GM23338 (cell line): ENCODE data around the gene TFF2. TPM values are rescaled to one million over a fixed set of nuclear protein-coding genes. Genes with fewer than 3 reads are reported as not detected.

ENCODE experiments used
- ATAC-seq: fragments of 200-7000 bp; cut with Tn5 transposase; 3 replicates; pipeline ENCODE4 v1.9.1; 2020
- DNase-seq: peaks from one replicate; pipeline ENCODE4 v3.0.0-alpha.2; 2015; ENCODE audit warnings: low spot score
- H2AFZ ChIP-seq: fragments of 200-600 bp; sonication (generic); 2 replicates; pipeline ENCODE4 v1.8.0; 2016; ENCODE audit warnings: antibody characterized with exemption, mild to moderate bottlenecking, moderate library complexity
- H3F3A ChIP-seq: fragments of 200-600 bp; sonication (generic); replicated peaks from 2 replicates; pipeline ENCODE4 v1.8.0; 2017; ENCODE audit warnings: antibody characterized with exemption, mixed run types, low read depth
- H3K27ac ChIP-seq: fragments of 200-600 bp; sonication (generic); 2 replicates; pipeline ENCODE4 v1.6.1; 2016; ENCODE audit warnings: low read depth
- H3K27me3 ChIP-seq: fragments of 200-600 bp; sonication (generic); 2 replicates; pipeline ENCODE4 v1.8.0; 2016; ENCODE audit warnings: mild to moderate bottlenecking, mixed run types, moderate library complexity; ENCODE audit not compliant: insufficient read depth
- H3K36me3 ChIP-seq: fragments of 200-600 bp; sonication (generic); 2 replicates; pipeline ENCODE4 v1.8.0; 2016; ENCODE audit warnings: mild to moderate bottlenecking; ENCODE audit not compliant: insufficient read depth
- H3K4me1 ChIP-seq: fragments of 200-600 bp; sonication (generic); 2 replicates; pipeline ENCODE4 v1.8.0; 2016; ENCODE audit warnings: mild to moderate bottlenecking, moderate library complexity; ENCODE audit not compliant: insufficient read depth
- H3K4me2 ChIP-seq: fragments of 200-600 bp; sonication (generic); 2 replicates; pipeline ENCODE4 v1.7.1; 2017; ENCODE audit warnings: mixed run types
- H3K4me3 ChIP-seq: fragments of 200-600 bp; sonication (generic); 2 replicates; pipeline ENCODE4 v1.6.1; 2016; ENCODE audit warnings: mixed run types
- H3K79me2 ChIP-seq: fragments of 200-600 bp; sonication (generic); replicated peaks from 2 replicates; pipeline ENCODE4 v1.8.0; 2017; ENCODE audit warnings: mild to moderate bottlenecking; ENCODE audit not compliant: insufficient read depth
- H3K9me2 ChIP-seq: fragments of 200-600 bp; sonication (generic); 2 replicates; pipeline ENCODE4 v1.8.0; 2017; ENCODE audit not compliant: insufficient read depth
- H4K20me1 ChIP-seq: fragments of 200-600 bp; sonication (generic); replicated peaks from 2 replicates; pipeline ENCODE4 v1.8.0; 2017; ENCODE audit warnings: mild to moderate bottlenecking; ENCODE audit not compliant: insufficient read depth
- H3K27ac Mint-ChIP-seq: 2 replicates; pipeline ENCODE4 v1.8.0; 2020; ENCODE audit warnings: inconsistent platforms, mild to moderate bottlenecking, moderate library complexity, mixed read lengths
- H3K27me3 Mint-ChIP-seq: 3 replicates; pipeline ENCODE4 v1.8.0; 2022; ENCODE audit warnings: low read depth, mild to moderate bottlenecking, moderate library complexity, mixed read lengths, inconsistent platforms; ENCODE audit not compliant: insufficient read depth, poor library complexity
- H3K36me3 Mint-ChIP-seq: 3 replicates; pipeline ENCODE4 v1.8.0; 2021; ENCODE audit warnings: low read depth, mild to moderate bottlenecking, inconsistent platforms, moderate library complexity, mixed read lengths
- H3K4me1 Mint-ChIP-seq: 3 replicates; pipeline ENCODE4 v1.8.0; 2020; ENCODE audit warnings: mild to moderate bottlenecking, inconsistent platforms, mixed read lengths
- H3K4me3 Mint-ChIP-seq: 3 replicates; pipeline ENCODE4 v1.8.0; 2021; ENCODE audit warnings: moderate library complexity, mild to moderate bottlenecking, inconsistent platforms, mixed read lengths
- H3K9me3 Mint-ChIP-seq: 3 replicates; pipeline ENCODE4 v1.8.0; 2020; ENCODE audit warnings: moderate library complexity, mild to moderate bottlenecking, inconsistent platforms, mixed read lengths
- CREB1 ChIP-seq: fragments of 250-450 bp; sonication (Bioruptor Pico); IDR thresholded peaks from 2 replicates; pipeline ENCODE4 v1.5.0; 2020; ENCODE audit warnings: low read depth, mild to moderate bottlenecking, moderate library complexity
- CTCF ChIP-seq, 2 experiments: fragments of 200-600 bp in 1 of 2; sonication (generic) in 1 of 2; conservative IDR thresholded peaks; 2 replicates each; pipeline versions ENCODE4 v1.5.1 to v1.6.1; 2016 to 2017; ENCODE audit warnings: antibody characterized with exemption in 2 of 2, low read depth in 2 of 2, mild to moderate bottlenecking in 2 of 2, moderate library complexity in 1 of 2
- ETS1 ChIP-seq: IDR thresholded peaks from 2 replicates; pipeline ENCODE4 v1.6.1; 2016; ENCODE audit warnings: antibody characterized with exemption
- EZH2 ChIP-seq: fragments of 200-600 bp; sonication (generic); IDR thresholded peaks from one replicate; pipeline ENCODE4 v1.8.0; 2017; ENCODE audit warnings: antibody characterized with exemption, mild to moderate bottlenecking, low read depth; ENCODE audit not compliant: unreplicated experiment
- EZH2phosphoT487 ChIP-seq: fragments of 200-600 bp; sonication (generic); IDR thresholded peaks from one replicate; pipeline ENCODE4 v1.8.1; 2018; ENCODE audit warnings: antibody characterized with exemption; ENCODE audit not compliant: unreplicated experiment
- JUNB ChIP-seq: IDR thresholded peaks from one replicate; pipeline ENCODE4 v1.6.1; 2016; ENCODE audit warnings: antibody characterized with exemption; ENCODE audit not compliant: unreplicated experiment
- NANOG ChIP-seq: IDR thresholded peaks from 2 replicates; pipeline ENCODE4 v1.6.1; 2016; ENCODE audit warnings: antibody characterized with exemption, borderline replicate concordance
- POLR2AphosphoS5 ChIP-seq: IDR thresholded peaks from 2 replicates; pipeline ENCODE4 v1.6.1; 2016; ENCODE audit warnings: antibody characterized with exemption, low read depth
- REST ChIP-seq: IDR thresholded peaks from one replicate; pipeline ENCODE4 v1.6.1; 2018; ENCODE audit warnings: antibody characterized with exemption; ENCODE audit not compliant: unreplicated experiment
- ZNF114 ChIP-seq: fragments of 250-450 bp; sonication (Bioruptor Pico); IDR thresholded peaks from 2 replicates; pipeline ENCODE4 v1.5.0; 2020; ENCODE audit warnings: mild to moderate bottlenecking, moderate library complexity
- ZNF331 ChIP-seq: fragments of 250-450 bp; sonication (Bioruptor Pico); IDR thresholded peaks from 2 replicates; pipeline ENCODE4 v1.5.0; 2020; ENCODE audit warnings: low read depth, mild to moderate bottlenecking, moderate library complexity
- ZNF462 ChIP-seq: fragments of 250-450 bp; sonication (Bioruptor Pico); IDR thresholded peaks from 2 replicates; pipeline ENCODE4 v1.5.0; 2020; ENCODE audit warnings: mild to moderate bottlenecking, moderate library complexity
- polyA plus RNA-seq: library from polyadenylated mRNA; unstranded; fragments of >200 nt; fragmentation: Nextera tagmentation; extraction: Ambion mirVana; gene quantifications from 2 replicates; pipeline ENCODE4 v1.2.1, GENCODE V29; 2016
- total RNA-seq: library from RNA; depleted of rRNA; stranded (reverse); fragments of >200 nt; shearing (Covaris generic); gene quantifications from 2 replicates; pipeline ENCODE4 v1.2.3, GENCODE V29; 2014

TFF2 gene
- total and polyA plus RNA-seq, 2 experiments from 2014 or later = not detected

GRCh38 chr21:42396799-42397745 lies 46.3 kb upstream of the TFF2 start:
- no peak overlapping the region for H2AFZ ChIP-seq
- H3K27ac ChIP-seq = no peak overlapping the region
- Mint-ChIP-seq H3K36me3 (no peaks in the 10 kb centered on the region; the same call in 1 of the 3 replicates), H3K27me3 (peaks cover 5% of the 10 kb centered on the region), H3K27ac (no peak overlapping the region), H3K4me1 (peaks cover 3% of the 10 kb centered on the region; the same call in 1 of the 3 replicates), H3K4me3 (no peak overlapping the region), H3K9me3 (peaks cover 5% of the 10 kb centered on the region; the same call in 1 of the 3 replicates)
- no peaks in the 10 kb centered on the region for H4K20me1 ChIP-seq
- H3K36me3 ChIP-seq = no peaks in the 10 kb centered on the region
- no peaks in the 10 kb centered on the region for H3K27me3 ChIP-seq
- H3K9me2 ChIP-seq = 0 out of 2 replicates have a peak, but pooled peaks cover 3% of the 10 kb centered on the region
- H3K79me2 ChIP-seq = no peaks in the 10 kb centered on the region
- H3K4me3 ChIP-seq = no peak overlapping the region
- DNase-seq = no peak
- no peak overlapping the region for H3K4me2 ChIP-seq
- no peaks in the 10 kb centered on the region for H3K4me1 ChIP-seq
- TF ChIP-seq POLR2AphosphoS5 (no peak), EZH2phosphoT487 (no peak), CTCF (conservative IDR thresholded peaks at IDR 0.05; ENCODE audit: low read depth in 2 of 2) (no peak), ZNF114 (CRISPR knock-in tag) (no peak), ETS1 (no peak), NANOG (no peak), REST (no peak), CREB1 (CRISPR knock-in tag) (no peak), ZNF331 (CRISPR knock-in tag) (no peak), ZNF462 (no peak), EZH2 (no peak), JUNB (no peak)
- H3F3A ChIP-seq = no peaks in the 10 kb centered on the region
- ATAC-seq = no peak
